Placental pericyte (primary cell): ENCODE data around the gene CBLL1. TPM values are rescaled to one million over a fixed set of nuclear protein-coding genes. Genes with fewer than 3 reads are reported as not detected.

Experiments
- total RNA-seq: library from RNA; depleted of rRNA; stranded (reverse); fragments of >200 nt; gene quantifications from 2 replicates; pipeline ENCODE4 v1.2.3, GENCODE V29; 2012

The CBLL1 gene
- total RNA-seq, result 28.8 and 35.0 TPM in 2 replicates

GRCh38 chr7:107743567-107744344 lies at the start of gene CBLL1:
Gene CBLL1 (plus strand): TSS chr7:107744142. CDS start chr7:107744164, 22 bp downstream.

GRCh38 chr7:107803009-107803610 lies 59.2 kb downstream of the CBLL1 start, which contains the start of gene SLC26A3:
Gene SLC26A3 (minus strand): TSS chr7:107803223. CDS start chr7:107794509, 8,714 bp downstream.

Other genes with a start within 250 kb of the CBLL1 start
- 27.9 and 33.0 TPM in 2 replicates for gene COG5, start 180.2 kb upstream of the CBLL1 start, total RNA-seq
- gene DUS4L, start 180.2 kb upstream of the CBLL1 start, total RNA-seq, result 7.2 and 9.6 TPM in 2 replicates
- 45.3 and 146 TPM in 2 replicates for gene BCAP29, start 163.9 kb upstream of the CBLL1 start, total RNA-seq
- under 0.01 and 0.72 TPM in 2 replicates for gene SLC26A4, start 83.3 kb upstream of the CBLL1 start, total RNA-seq
- not detected in 2 replicates for gene SLC26A3, start 59.1 kb downstream of the CBLL1 start, total RNA-seq
- 46.6 and 53.5 TPM in 2 replicates for gene DLD, start 147.0 kb downstream of the CBLL1 start, total RNA-seq